Measurements from ENCODE around the gene ZNF334.

The ZNF334 gene

GRCh38 chr20:46485431-46485830 lies 27.9 kb downstream of the ZNF334 start:
- no peak for DNase-seq
- Mint-ChIP-seq H3K4me3 (no peak overlapping the region), H3K27ac (no peak overlapping the region), H3K4me1 (peaks cover 0 to 2% of the 10 kb centered on the region in 2 donors), H3K27me3 (peaks cover 38 to 59% of the 10 kb centered on the region in 2 donors), H3K9me3 (no peaks in the 10 kb centered on the region), H3K36me3 (no peaks in the 10 kb centered on the region)
- no peak for ATAC-seq (replicated peaks)

- no peak overlapping the region for H3K27ac Mint-ChIP-seq
- peaks cover 39 to 62% of the 10 kb centered on the region in 2 donors for H3K27me3 Mint-ChIP-seq
- no peak for DNase-seq
- peaks cover 0 to 2% of the 10 kb centered on the region in 2 donors for H3K4me1 Mint-ChIP-seq
- no peaks in the 10 kb centered on the region for H3K36me3 Mint-ChIP-seq
- H3K4me3 Mint-ChIP-seq, result no peak overlapping the region
- no peak for ATAC-seq (replicated peaks)
- no peaks in the 10 kb centered on the region for H3K9me3 Mint-ChIP-seq
These were observed 28.4 kb downstream of the ZNF334 start for GRCh38 chr20:46484954-46485353.

- H3K4me3 Mint-ChIP-seq, result no peak overlapping the region
- ATAC-seq (replicated peaks) (no peak), DNase-seq (no peak)
- peaks cover 0 to 2% of the 10 kb centered on the region in 2 donors for H3K4me1 Mint-ChIP-seq
- no peaks in the 10 kb centered on the region for H3K36me3 Mint-ChIP-seq
- peaks cover 34 to 67% of the 10 kb centered on the region in 2 donors for H3K27me3 Mint-ChIP-seq
- H3K9me3 Mint-ChIP-seq, result no peaks in the 10 kb centered on the region
- H3K27ac Mint-ChIP-seq, result no peak overlapping the region
These were observed 29.5 kb downstream of the ZNF334 start for GRCh38 chr20:46483879-46484278.

- ATAC-seq (replicated peaks) (no peak), DNase-seq (no peak)
- Mint-ChIP-seq H3K27ac (no peak overlapping the region), H3K4me1 (peaks cover 0 to 2% of the 10 kb centered on the region in 2 donors), H3K4me3 (no peak overlapping the region), H3K9me3 (no peaks in the 10 kb centered on the region), H3K36me3 (no peaks in the 10 kb centered on the region), H3K27me3 (peaks cover 34 to 65% of the 10 kb centered on the region in 2 donors)
These were observed 30.5 kb downstream of the ZNF334 start for GRCh38 chr20:46482864-46483263.

GRCh38 chr20:46477640-46478039 lies 35.7 kb downstream of the ZNF334 start:
- no peaks in the 10 kb centered on the region for H3K36me3 Mint-ChIP-seq
- no peaks in the 10 kb centered on the region for H3K4me1 Mint-ChIP-seq
- no peak overlapping the region for H3K4me3 Mint-ChIP-seq
- ATAC-seq (replicated peaks) (no peak), DNase-seq (no peak)
- H3K27ac Mint-ChIP-seq, result no peak overlapping the region
- H3K9me3 Mint-ChIP-seq, result no peaks in the 10 kb centered on the region
- peaks cover 32 to 50% of the 10 kb centered on the region in 2 donors for H3K27me3 Mint-ChIP-seq

- no peak for ATAC-seq (replicated peaks)
- peaks cover 36 to 55% of the 10 kb centered on the region in 2 donors for H3K27me3 Mint-ChIP-seq
- H3K27ac Mint-ChIP-seq, result no peak overlapping the region
- no peaks in the 10 kb centered on the region for H3K36me3 Mint-ChIP-seq
- H3K9me3 Mint-ChIP-seq, result no peaks in the 10 kb centered on the region
- H3K4me3 Mint-ChIP-seq, result no peak overlapping the region
- DNase-seq, result no peak
- H3K4me1 Mint-ChIP-seq, result no peaks in the 10 kb centered on the region
These were observed 36.1 kb downstream of the ZNF334 start for GRCh38 chr20:46477225-46477624.

- Mint-ChIP-seq H3K27ac (peak overlapping the region; percentile 14), H3K36me3 (no peaks in the 10 kb centered on the region), H3K27me3 (peaks cover 20 to 28% of the 10 kb centered on the region in 2 donors), H3K4me1 (no peaks in the 10 kb centered on the region), H3K4me3 (no peak overlapping the region), H3K9me3 (no peaks in the 10 kb centered on the region)
- ATAC-seq (replicated peaks) (no peak), DNase-seq (no peak)
These were observed 44.9 kb downstream of the ZNF334 start for GRCh38 chr20:46468508-46468907.

- Mint-ChIP-seq H3K4me3 (no peak overlapping the region), H3K36me3 (no peaks in the 10 kb centered on the region), H3K4me1 (no peaks in the 10 kb centered on the region), H3K9me3 (no peaks in the 10 kb centered on the region), H3K27me3 (peaks cover 19 to 33% of the 10 kb centered on the region in 2 donors), H3K27ac (no peak overlapping the region)
- DNase-seq (no peak), ATAC-seq (replicated peaks) (no peak)
These were observed 48.9 kb downstream of the ZNF334 start for GRCh38 chr20:46464451-46464850.

GRCh38 chr20:46463852-46464251 lies 49.5 kb downstream of the ZNF334 start:
- no peak overlapping the region for H3K27ac Mint-ChIP-seq
- no peaks in the 10 kb centered on the region for H3K9me3 Mint-ChIP-seq
- no peaks in the 10 kb centered on the region for H3K36me3 Mint-ChIP-seq

GRCh38 chr20:46461808-46462207 lies 51.6 kb downstream of the ZNF334 start:
- Mint-ChIP-seq H3K36me3 (peaks cover 1 to 7% of the 10 kb centered on the region in 2 donors), H3K9me3 (peaks cover 7 to 9% of the 10 kb centered on the region in 2 donors), H3K27ac (no peak overlapping the region), H3K27me3 (peaks cover 40 to 58% of the 10 kb centered on the region in 2 donors), H3K4me3 (no peak overlapping the region), H3K4me1 (peaks cover 0 to 7% of the 10 kb centered on the region in 2 donors)
- ATAC-seq (replicated peaks), result no peak
- no peak for DNase-seq

More at GRCh38 chr20:46463852-46464251, 49.5 kb downstream of the ZNF334 start:
- ATAC-seq (replicated peaks), result no peak
- no peak for DNase-seq
- H3K4me3 Mint-ChIP-seq, result no peak overlapping the region
- peaks cover 21 to 39% of the 10 kb centered on the region in 2 donors for H3K27me3 Mint-ChIP-seq
- H3K4me1 Mint-ChIP-seq, result peaks cover 0 to 6% of the 10 kb centered on the region in 2 donors

- peaks cover 18 to 20% of the 10 kb centered on the region in 2 donors for H3K9me3 Mint-ChIP-seq
- H3K27me3 Mint-ChIP-seq, result peaks cover 47 to 65% of the 10 kb centered on the region in 2 donors
- H3K36me3 Mint-ChIP-seq, result peaks cover 3 to 14% of the 10 kb centered on the region in 2 donors
- no peak for ATAC-seq (replicated peaks)
- no peak for DNase-seq
- H3K4me3 Mint-ChIP-seq, result peak overlapping the region; percentile 17 to 21
- H3K4me1 Mint-ChIP-seq, result peaks cover 0 to 7% of the 10 kb centered on the region in 2 donors
- H3K27ac Mint-ChIP-seq, result no peak overlapping the region
These were observed 54.3 kb downstream of the ZNF334 start for GRCh38 chr20:46458866-46459750.

- no peak overlapping the region for H3K4me3 Mint-ChIP-seq
- no peak overlapping the region for H3K27ac Mint-ChIP-seq
- no peak for ATAC-seq (replicated peaks)
- H3K4me1 Mint-ChIP-seq, result peaks cover 0 to 7% of the 10 kb centered on the region in 2 donors
- no peak for DNase-seq
- peaks cover 39 to 45% of the 10 kb centered on the region in 2 donors for H3K27me3 Mint-ChIP-seq
- H3K9me3 Mint-ChIP-seq, result peaks cover 18 to 20% of the 10 kb centered on the region in 2 donors
- H3K36me3 Mint-ChIP-seq, result peaks cover 3 to 14% of the 10 kb centered on the region in 2 donors
These were observed 56.9 kb downstream of the ZNF334 start for GRCh38 chr20:46456255-46457028.

GRCh38 chr20:46455729-46456128 lies 57.6 kb downstream of the ZNF334 start:
- DNase-seq, result no peak

More at GRCh38 chr20:46455729-46456128, 57.6 kb downstream of the ZNF334 start:
- H3K4me3 Mint-ChIP-seq, result no peak overlapping the region
- H3K36me3 Mint-ChIP-seq, result peaks cover 3 to 14% of the 10 kb centered on the region in 2 donors
- peaks cover 18 to 20% of the 10 kb centered on the region in 2 donors for H3K9me3 Mint-ChIP-seq
- peaks cover 44 to 52% of the 10 kb centered on the region in 2 donors for H3K27me3 Mint-ChIP-seq
- H3K27ac Mint-ChIP-seq, result no peak overlapping the region
- H3K4me1 Mint-ChIP-seq, result peaks cover 0 to 7% of the 10 kb centered on the region in 2 donors
- no peak for ATAC-seq (replicated peaks)
